Measurements from ENCODE around the gene GTPBP1.
A peak's percentile ranks its signal among the peaks of the same experiment; 100 is the strongest.

The GTPBP1 gene

DNA sequence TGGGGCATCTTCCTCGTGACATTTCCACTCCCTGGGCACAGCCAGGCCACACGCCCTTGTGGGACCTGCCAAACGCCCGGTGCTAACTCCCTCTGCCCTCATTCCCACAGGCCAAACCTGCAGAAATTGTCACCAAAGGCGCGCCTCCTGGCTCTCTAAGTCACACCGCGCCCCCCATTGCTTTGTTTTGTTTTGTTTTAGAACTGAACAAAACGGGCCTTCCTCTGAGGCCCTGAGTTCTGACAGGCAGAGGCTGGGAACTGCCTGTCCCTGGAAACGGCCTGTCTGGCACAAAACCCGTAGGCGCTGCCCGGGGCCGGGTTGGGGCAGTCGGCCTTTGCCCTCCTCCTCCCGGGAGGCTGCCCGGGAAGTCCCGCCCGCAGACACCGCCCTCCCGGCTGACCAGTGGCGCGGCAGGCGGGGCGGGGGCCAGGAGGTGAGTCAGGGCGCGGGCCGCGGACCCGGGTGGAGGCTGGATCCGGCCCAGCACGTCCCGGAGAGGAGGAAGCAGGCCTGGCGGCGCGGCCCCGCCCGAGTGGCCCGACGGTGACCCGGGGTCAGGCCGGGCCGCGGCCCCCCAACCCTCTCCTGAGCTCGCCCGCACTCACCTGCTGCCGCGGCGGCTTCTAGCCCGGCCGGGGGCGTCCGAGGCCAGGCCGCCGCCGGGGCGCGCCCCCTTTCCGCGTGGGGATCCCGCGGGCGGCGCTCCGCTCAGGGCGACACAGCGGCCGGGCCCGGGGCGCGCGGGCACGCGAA, 49.6 kb downstream of the GTPBP1 start:
- Histone ChIP-seq H3K27me3 (ENCODE audit: insufficient read depth, low read length) (no peaks in the 10 kb centered on the region), H2AFZ (ENCODE audit: low read depth, low read length) (peak overlapping the region; percentile 66), H3K36me3 (ENCODE audit: insufficient read depth, low read length) (peaks cover 24% of the 10 kb centered on the region), H3K4me3 (ENCODE audit: low read length) (peak overlapping the region; percentile 59), H3K9me3 (ENCODE audit: low read length) (no peaks in the 10 kb centered on the region), H3K4me1 (ENCODE audit: insufficient read depth, low read length) (peaks cover 33% of the 10 kb centered on the region)

DNA sequence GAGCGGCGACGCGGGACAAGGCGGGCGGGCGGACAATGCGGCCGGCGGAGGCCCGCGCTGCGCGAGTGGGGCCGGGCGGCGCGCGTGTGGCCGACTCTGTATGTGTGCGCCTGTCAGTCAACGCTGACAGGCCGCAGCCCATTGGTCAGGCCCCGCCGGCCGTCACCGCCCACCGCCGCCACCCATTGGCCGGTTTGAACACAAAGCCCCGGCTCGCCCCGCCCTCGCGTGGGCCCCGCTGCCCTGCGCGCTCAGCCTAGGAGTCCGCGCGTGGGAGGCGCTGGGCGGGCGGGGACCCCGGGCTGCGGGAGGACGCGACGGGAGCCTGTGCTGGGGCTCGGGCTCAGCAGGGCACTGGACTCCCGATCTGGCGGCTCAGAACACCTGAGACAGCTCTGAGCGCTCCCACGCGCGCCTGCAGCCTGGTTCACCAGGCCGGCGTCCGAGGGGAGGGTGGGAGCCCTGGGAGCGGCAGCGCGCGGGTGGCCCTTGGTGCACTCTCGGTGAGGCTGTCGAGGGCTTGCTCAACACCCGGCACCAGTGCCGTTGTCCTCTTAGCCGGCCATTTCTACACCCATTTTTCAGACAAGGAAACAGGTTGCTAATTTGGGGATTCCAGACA, 50.3 kb downstream of the GTPBP1 start, which contains the start of gene SUN2:
Gene SUN2, minus strand, starts transcription at position 88 of the 622 bp plus-strand sequence. CDS start 3,370 bp downstream, outside the sequence.
- Histone ChIP-seq H3K36me3 (ENCODE audit: insufficient read depth, low read length) (peaks cover 17% of the 10 kb centered on the region), H3K4me1 (ENCODE audit: insufficient read depth, low read length) (peaks cover 39% of the 10 kb centered on the region), H3K9me3 (ENCODE audit: low read length) (no peaks in the 10 kb centered on the region), H3K27me3 (ENCODE audit: insufficient read depth, low read length) (no peaks in the 10 kb centered on the region), H2AFZ (ENCODE audit: low read depth, low read length) (peak within 1 kb of the TSS; percentile 69), H3K4me3 (ENCODE audit: low read length) (peak within 1 kb of the TSS; percentile 59)

DNA sequence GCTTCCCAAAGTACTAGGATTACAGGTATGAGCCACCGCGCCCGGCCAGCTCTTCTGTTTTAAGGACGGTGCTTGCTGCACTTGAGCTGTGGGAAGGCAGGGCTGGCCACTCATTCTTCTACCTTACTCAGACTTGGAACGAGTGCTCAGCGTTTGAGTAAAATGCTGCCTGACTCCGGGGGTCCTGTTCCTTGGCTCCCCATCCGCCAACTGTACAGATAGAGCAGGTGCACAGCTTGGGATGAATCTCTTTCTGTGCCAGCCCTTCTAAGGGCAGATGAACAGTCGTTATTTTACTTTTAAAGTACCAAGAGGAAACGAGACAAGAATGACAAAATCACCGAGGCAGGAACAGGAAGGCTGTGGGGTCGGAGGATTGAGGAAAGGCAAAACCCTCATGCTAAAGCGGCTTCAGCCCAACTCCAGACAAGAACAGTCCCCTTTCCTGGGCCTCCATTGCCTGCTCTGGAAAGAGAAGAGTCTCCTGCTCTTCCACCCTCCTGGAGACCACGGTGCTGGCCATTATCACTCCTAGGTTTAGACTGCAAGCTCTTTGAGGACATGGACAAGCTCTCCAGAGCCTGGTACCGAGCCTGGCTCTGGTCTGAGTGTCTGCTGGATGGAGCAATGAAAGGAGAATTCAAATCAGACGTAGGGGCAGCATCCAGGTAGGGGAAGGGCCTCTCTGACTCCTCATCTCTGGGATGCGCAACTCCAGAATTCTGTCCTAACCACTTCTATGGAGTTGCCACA, 51.1 kb downstream of the GTPBP1 start:
- H3K36me3 ChIP-seq (ENCODE audit: insufficient read depth, low read length) = peaks cover 8% of the 10 kb centered on the region
- no peaks in the 10 kb centered on the region for H3K27me3 ChIP-seq (ENCODE audit: insufficient read depth, low read length)
- H3K4me3 ChIP-seq (ENCODE audit: low read length) = peak overlapping the region; percentile 59
- H3K4me1 ChIP-seq (ENCODE audit: insufficient read depth, low read length) = peaks cover 39% of the 10 kb centered on the region
- no peaks in the 10 kb centered on the region for H3K9me3 ChIP-seq (ENCODE audit: low read length)
- H2AFZ ChIP-seq (ENCODE audit: low read depth, low read length) = peak overlapping the region; percentile 69

DNA sequence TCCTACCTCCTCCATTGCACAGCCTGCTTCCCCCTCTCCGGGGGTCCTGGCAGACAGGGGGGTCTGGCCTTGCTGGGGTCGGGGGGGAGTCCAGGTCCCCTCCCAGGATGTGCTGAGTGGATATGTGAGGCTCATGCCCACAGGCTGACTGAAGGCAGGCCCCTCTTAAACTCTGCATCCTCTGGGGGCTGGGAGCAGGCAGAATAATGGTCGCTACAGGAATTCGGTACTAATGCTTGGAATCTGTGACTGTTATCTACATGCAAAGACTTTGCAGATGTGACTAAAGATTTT, 51.7 kb downstream of the GTPBP1 start:
- Histone ChIP-seq H3K27me3 (ENCODE audit: insufficient read depth, low read length) (no peaks in the 10 kb centered on the region), H3K4me1 (ENCODE audit: insufficient read depth, low read length) (peaks cover 41% of the 10 kb centered on the region), H3K9me3 (ENCODE audit: low read length) (no peaks in the 10 kb centered on the region), H2AFZ (ENCODE audit: low read depth, low read length) (no peak overlapping the region), H3K36me3 (ENCODE audit: insufficient read depth, low read length) (peaks cover 3% of the 10 kb centered on the region), H3K4me3 (ENCODE audit: low read length) (no peak overlapping the region)

DNA sequence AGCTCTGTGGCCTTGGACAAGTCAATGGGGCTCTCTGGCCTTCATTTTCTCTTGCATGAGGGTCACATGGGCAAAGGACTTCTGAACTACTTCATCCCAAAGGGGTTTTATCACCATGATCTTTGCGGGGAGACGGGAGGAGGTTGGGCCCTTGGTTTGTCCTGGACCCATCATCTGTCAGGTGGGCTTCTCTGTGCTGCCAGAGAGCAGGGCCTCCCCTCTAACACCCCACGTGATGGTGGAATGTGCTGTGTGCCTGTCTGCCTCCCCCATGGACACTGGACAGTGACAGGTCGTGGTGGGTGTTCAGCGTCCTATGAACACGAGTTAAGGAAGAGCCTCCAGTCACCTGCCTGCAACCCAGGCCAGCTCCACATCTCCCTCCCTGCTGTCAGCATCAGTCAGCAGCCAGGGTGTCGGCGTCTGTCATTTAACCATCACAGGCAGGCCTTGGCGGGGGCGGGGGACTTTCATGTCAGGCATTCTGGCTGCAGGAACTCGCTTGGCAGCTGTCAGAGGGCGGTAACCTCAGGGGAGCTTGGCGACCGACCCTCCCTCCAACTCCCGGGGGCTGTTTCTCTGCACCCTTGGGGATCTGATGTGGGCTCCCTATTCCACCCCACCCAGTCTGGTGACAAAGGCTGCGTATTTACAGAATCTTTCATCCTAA, 52.7 kb downstream of the GTPBP1 start:
- Histone ChIP-seq H3K27me3 (ENCODE audit: insufficient read depth, low read length) (no peaks in the 10 kb centered on the region), H2AFZ (ENCODE audit: low read depth, low read length) (no peak overlapping the region), H3K4me1 (ENCODE audit: insufficient read depth, low read length) (peaks cover 47% of the 10 kb centered on the region), H3K36me3 (ENCODE audit: insufficient read depth, low read length) (peaks cover 2% of the 10 kb centered on the region), H3K4me3 (ENCODE audit: low read length) (no peak overlapping the region), H3K9me3 (ENCODE audit: low read length) (no peaks in the 10 kb centered on the region)

DNA sequence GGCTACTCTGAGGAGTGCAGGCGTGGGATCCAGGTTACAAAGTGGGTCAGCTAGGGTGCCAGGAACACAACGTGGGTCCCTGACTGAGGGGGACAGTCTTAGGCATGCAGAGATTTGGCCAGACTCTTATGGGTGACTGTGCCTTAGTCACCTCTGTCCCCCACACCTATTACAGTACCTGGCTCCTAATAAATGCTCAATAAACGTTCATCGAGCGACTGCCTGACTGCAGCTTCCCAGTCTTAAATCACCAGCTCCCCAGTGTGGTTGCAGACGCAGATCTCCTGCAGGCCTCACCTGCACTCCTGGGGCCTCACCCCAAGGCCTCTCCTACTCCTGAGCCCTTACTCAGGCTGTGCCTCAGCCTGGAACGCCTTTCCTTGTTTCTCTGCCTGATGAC, 53.3 kb downstream of the GTPBP1 start:
- Histone ChIP-seq H3K4me1 (ENCODE audit: insufficient read depth, low read length) (peaks cover 44% of the 10 kb centered on the region), H3K27me3 (ENCODE audit: insufficient read depth, low read length) (no peaks in the 10 kb centered on the region), H3K4me3 (ENCODE audit: low read length) (no peak overlapping the region), H2AFZ (ENCODE audit: low read depth, low read length) (no peak overlapping the region), H3K9me3 (ENCODE audit: low read length) (no peaks in the 10 kb centered on the region), H3K36me3 (ENCODE audit: insufficient read depth, low read length) (no peaks in the 10 kb centered on the region)

DNA sequence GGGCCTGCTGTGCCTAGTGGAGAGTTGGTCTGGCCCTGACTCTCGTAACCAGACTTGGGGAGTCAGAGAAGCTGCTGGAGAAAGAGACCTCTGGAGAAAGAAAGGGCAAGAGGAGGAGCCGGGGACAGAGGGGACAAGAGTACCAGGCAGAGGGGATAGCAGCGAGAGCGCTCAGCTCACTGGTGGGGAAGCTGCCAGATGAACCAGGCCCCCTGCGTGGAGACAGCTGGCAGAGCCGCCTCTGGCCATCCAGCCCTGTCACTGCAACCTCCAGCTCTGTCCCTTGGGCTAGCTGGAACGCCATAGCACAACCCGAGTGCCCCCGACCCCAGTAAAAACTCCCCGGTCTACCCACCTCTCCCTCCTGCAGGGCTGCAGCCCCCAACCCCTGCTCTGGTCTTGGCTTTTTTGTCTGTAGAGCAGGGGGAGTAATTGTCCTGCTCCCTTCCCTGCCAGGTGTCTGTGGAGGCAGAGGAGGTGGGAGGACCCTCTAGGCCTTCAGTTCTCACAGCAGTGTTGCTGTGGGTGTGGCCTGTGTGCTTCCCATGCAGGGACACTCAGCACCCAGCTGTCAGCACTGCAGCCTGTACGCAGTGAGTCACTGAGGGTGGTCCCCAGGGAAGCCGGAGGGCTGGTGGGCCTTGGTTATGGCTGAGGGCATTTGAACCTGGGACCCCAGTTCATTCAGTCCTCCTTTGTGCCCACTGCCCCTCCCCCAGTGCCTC, 54.9 kb downstream of the GTPBP1 start:
- no peaks in the 10 kb centered on the region for H3K36me3 ChIP-seq (ENCODE audit: insufficient read depth, low read length)
- no peaks in the 10 kb centered on the region for H3K27me3 ChIP-seq (ENCODE audit: insufficient read depth, low read length)
- H3K9me3 ChIP-seq (ENCODE audit: low read length) = no peaks in the 10 kb centered on the region
- no peak overlapping the region for H3K4me3 ChIP-seq (ENCODE audit: low read length)
- peaks cover 31% of the 10 kb centered on the region for H3K4me1 ChIP-seq (ENCODE audit: insufficient read depth, low read length)
- H2AFZ ChIP-seq (ENCODE audit: low read depth, low read length) = no peak overlapping the region

DNA sequence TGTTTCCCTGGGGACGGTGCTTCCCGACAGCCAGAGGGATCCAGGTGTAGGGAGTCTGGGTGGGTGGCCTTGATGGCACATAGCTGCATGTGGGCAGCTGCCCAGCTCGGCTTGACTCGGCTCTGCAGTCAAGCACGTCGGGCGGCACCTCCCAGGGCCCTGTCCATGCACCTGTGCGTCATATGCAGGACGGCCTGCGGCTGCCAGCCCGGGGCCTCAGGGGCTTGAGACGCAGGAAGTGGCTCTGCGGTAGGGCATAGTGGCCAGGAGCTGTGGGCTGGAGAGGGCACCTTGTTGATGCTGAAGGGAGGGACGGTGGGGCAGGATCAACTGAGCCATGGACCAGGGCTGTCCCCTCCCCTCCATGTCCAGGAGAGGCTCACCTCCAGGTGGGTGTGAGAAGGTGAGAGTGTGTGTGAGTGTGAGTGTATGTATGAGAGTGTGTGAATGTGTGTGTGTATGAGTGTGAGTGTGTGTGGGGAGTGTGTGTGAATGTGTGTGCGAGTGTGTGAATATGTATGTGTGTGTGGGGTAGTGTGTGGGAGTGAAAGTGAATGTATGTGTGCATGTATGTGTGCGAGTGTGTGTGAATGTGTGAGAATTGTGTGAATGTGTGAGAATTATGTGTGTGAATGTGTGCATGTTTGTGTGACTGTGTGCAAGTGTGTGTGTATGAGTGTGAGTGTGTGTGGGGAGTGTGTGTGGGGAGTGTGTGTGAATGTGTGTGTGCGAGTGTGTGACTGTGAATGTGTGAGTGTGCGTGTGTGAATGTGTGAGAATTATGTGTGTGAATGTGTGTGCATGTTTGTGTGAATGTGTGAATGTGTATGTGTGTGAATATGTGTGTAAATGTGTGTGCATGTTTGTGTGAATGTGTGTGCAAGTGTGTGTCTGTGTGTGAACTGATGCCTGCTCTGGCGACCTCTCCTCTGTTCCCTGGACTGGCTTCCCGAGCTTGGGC, 55.7 kb downstream of the GTPBP1 start:
- no peaks in the 10 kb centered on the region for H3K36me3 ChIP-seq (ENCODE audit: insufficient read depth, low read length)
- H3K4me1 ChIP-seq (ENCODE audit: insufficient read depth, low read length) = peaks cover 26% of the 10 kb centered on the region
- no peak overlapping the region for H2AFZ ChIP-seq (ENCODE audit: low read depth, low read length)
- no peaks in the 10 kb centered on the region for H3K27me3 ChIP-seq (ENCODE audit: insufficient read depth, low read length)
- no peak overlapping the region for H3K4me3 ChIP-seq (ENCODE audit: low read length)
- no peaks in the 10 kb centered on the region for H3K9me3 ChIP-seq (ENCODE audit: low read length)

DNA sequence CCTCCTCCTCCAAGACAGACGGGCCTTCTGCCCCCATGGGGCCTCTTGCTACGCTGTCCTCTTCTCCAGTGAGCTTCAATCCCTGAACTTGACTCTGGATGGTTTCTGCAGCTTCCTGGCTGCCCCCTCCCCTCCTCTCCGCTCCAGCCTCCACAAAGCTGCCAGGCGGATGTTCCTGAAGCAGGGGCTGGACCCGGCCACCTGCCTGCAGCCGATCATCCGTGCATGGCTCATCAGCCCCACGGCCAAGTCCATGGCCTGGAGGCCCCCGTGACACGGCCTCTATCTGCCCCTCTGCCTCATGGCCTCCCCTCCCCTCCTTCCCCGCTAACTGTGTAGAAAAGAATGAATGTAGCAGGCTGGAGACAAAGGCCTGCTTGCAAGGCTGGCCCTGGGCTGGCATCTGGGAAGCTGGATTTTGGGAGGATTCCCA, 56.8 kb downstream of the GTPBP1 start:
- Histone ChIP-seq H3K36me3 (ENCODE audit: insufficient read depth, low read length) (no peaks in the 10 kb centered on the region), H3K4me1 (ENCODE audit: insufficient read depth, low read length) (peaks cover 22% of the 10 kb centered on the region), H3K9me3 (ENCODE audit: low read length) (no peaks in the 10 kb centered on the region), H2AFZ (ENCODE audit: low read depth, low read length) (peak overlapping the region; percentile 15), H3K27me3 (ENCODE audit: insufficient read depth, low read length) (peaks cover 3% of the 10 kb centered on the region), H3K4me3 (ENCODE audit: low read length) (peak overlapping the region; percentile 10)

DNA sequence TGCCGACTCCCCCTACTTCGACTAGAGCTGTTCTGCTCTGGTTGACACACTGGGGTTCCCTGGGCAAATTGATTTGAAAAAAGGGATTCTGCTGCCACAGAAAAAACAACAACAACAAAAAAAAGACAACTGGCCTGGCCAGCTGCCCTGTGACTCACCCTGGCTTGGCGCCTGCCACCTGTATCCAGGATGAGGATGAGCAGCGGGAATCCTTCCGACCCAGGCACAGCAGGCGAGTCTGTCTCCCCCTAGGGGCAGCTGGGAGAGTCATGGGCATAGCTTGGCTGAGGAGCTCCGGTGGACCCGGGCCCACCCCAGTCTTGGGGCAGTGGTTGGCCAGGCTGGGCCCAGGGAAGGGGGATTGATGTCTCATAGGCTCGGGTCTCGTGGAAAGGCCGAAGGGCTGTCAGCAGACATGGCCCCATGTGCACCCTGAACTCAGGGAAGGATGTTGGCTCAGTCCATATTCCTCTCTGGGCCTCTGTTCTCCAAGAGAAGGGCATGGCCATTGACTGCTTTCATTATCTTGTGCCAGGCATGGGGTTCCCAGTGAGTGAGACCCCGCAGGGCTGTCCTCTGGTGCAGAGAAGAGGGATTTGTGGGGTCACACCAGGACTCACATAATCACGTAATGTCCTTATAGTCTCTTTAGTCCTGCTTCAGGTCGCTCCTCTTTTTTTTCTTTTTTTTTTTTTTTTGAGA, 60.5 kb downstream of the GTPBP1 start:
- H3K27me3 ChIP-seq (ENCODE audit: insufficient read depth, low read length) = peaks cover 7% of the 10 kb centered on the region

DNA sequence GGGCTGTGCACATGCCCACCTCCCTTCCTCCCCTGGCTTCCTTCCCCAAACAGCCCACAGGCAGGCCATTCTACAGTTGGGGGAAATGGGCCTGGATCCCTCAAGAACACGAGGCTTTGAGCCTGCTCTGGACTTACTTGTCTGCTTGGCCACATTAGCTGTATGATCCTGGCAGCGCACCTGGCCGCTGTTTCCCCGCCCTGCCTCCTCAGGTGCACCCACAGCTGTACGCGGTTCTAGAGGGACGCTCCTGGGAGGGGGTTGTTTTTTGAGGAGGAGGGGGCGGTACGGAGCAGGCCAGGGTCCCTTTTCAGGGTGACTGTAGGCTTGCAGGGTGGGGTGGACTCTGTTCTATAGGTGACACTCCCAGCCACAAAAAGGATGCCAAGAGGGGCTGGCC, 61.6 kb downstream of the GTPBP1 start:
- Histone ChIP-seq H3K4me1 (ENCODE audit: insufficient read depth, low read length) (peaks cover 7% of the 10 kb centered on the region), H3K27me3 (ENCODE audit: insufficient read depth, low read length) (peaks cover 7% of the 10 kb centered on the region), H3K9me3 (ENCODE audit: low read length) (no peaks in the 10 kb centered on the region), H3K36me3 (ENCODE audit: insufficient read depth, low read length) (no peaks in the 10 kb centered on the region), H2AFZ (ENCODE audit: low read depth, low read length) (no peak overlapping the region), H3K4me3 (ENCODE audit: low read length) (no peak overlapping the region)

More for the DNA sequence above, 60.5 kb downstream of the GTPBP1 start:
- no peak overlapping the region for H2AFZ ChIP-seq (ENCODE audit: low read depth, low read length)
- peaks cover 8% of the 10 kb centered on the region for H3K4me1 ChIP-seq (ENCODE audit: insufficient read depth, low read length)
- no peak overlapping the region for H3K4me3 ChIP-seq (ENCODE audit: low read length)
- H3K36me3 ChIP-seq (ENCODE audit: insufficient read depth, low read length) = no peaks in the 10 kb centered on the region
- no peaks in the 10 kb centered on the region for H3K9me3 ChIP-seq (ENCODE audit: low read length)

Data from neuron (in vitro differentiated cells).